H9 (cell line): ENCODE measurements around the gene RSF1. TPM values are rescaled to one million over a fixed set of nuclear protein-coding genes. Genes with fewer than 3 reads are reported as not detected.

Source experiments
- DNase-seq: peaks from one replicate; pipeline ENCODE4 v3.0.0-alpha.2; 2017
- H2AFZ ChIP-seq: one replicate; pipeline ENCODE4 v1.6.1; 2013; ENCODE audit warnings: mild to moderate bottlenecking, low read length, control low read depth, moderate library complexity
- H2AK5ac ChIP-seq: 2 replicates; pipeline ENCODE4 v1.6.1; 2013; ENCODE audit warnings: low read length, control low read depth, mixed read lengths; ENCODE audit not compliant: insufficient read length
- H2BK120ac ChIP-seq: one replicate; pipeline ENCODE4 v1.6.1; 2013; ENCODE audit warnings: low read depth, mild to moderate bottlenecking, low read length, control low read depth, inconsistent platforms; ENCODE audit not compliant: poor library complexity, severe bottlenecking
- H2BK12ac ChIP-seq: 2 replicates; pipeline ENCODE4 v1.6.1; 2013; ENCODE audit warnings: low read length, control low read depth, mixed read lengths, low read depth; ENCODE audit not compliant: insufficient read length
- H2BK15ac ChIP-seq: 2 replicates; pipeline ENCODE4 v1.6.1; 2013; ENCODE audit warnings: low read depth, low read length, control low read depth
- H2BK20ac ChIP-seq: one replicate; pipeline ENCODE4 v1.6.1; 2013; ENCODE audit warnings: low read depth, mild to moderate bottlenecking, low read length, control low read depth, inconsistent platforms; ENCODE audit not compliant: poor library complexity, severe bottlenecking
- H2BK5ac ChIP-seq: 2 replicates; pipeline ENCODE4 v1.6.1; 2013; ENCODE audit warnings: low read length, control low read depth, mixed read lengths; ENCODE audit not compliant: insufficient read length
- H3K14ac ChIP-seq: 2 replicates; pipeline ENCODE4 v1.6.1; 2013; ENCODE audit warnings: low read length, control low read depth; ENCODE audit not compliant: insufficient read depth
- H3K18ac ChIP-seq: 2 replicates; pipeline ENCODE4 v1.6.1; 2013; ENCODE audit warnings: low read depth, mild to moderate bottlenecking, mixed read lengths, low read length, control low read depth; ENCODE audit not compliant: insufficient read length
- H3K23ac ChIP-seq: 2 replicates; pipeline ENCODE4 v1.6.1; 2013; ENCODE audit warnings: low read length, control low read depth, mixed read lengths, low read depth; ENCODE audit not compliant: insufficient read length
- H3K23me2 ChIP-seq: 2 replicates; pipeline ENCODE4 v1.6.1; 2013; ENCODE audit warnings: low read depth, mild to moderate bottlenecking, mixed read lengths, low read length, control low read depth; ENCODE audit not compliant: insufficient read length, poor library complexity, severe bottlenecking
- H3K27ac ChIP-seq: 2 replicates; pipeline ENCODE4 v1.5.1; 2013; ENCODE audit warnings: low read length, control low read depth, mixed read lengths, low read depth; ENCODE audit not compliant: insufficient read length
- H3K27me3 ChIP-seq: 2 replicates; pipeline ENCODE4 v1.6.1; 2013; ENCODE audit warnings: low read length, control low read depth, inconsistent platforms; ENCODE audit not compliant: insufficient read depth
- H3K4ac ChIP-seq: 2 replicates; pipeline ENCODE4 v1.6.1; 2013; ENCODE audit warnings: low read depth, mild to moderate bottlenecking, control low read depth, inconsistent platforms, low read length, moderate library complexity
- H3K4me1 ChIP-seq: 2 replicates; pipeline ENCODE4 v1.6.1; 2013; ENCODE audit warnings: low read length, control low read depth, inconsistent platforms; ENCODE audit not compliant: insufficient read depth
- H3K4me2 ChIP-seq: 2 replicates; pipeline ENCODE4 v1.6.1; 2013; ENCODE audit warnings: low read length, control low read depth, mixed read lengths; ENCODE audit not compliant: insufficient read length, insufficient read depth
- H3K56ac ChIP-seq: 2 replicates; pipeline ENCODE4 v1.6.1; 2013; ENCODE audit warnings: low read depth, mild to moderate bottlenecking, mixed read lengths, low read length, control low read depth; ENCODE audit not compliant: insufficient read length
- H3K79me1 ChIP-seq: 2 replicates; pipeline ENCODE4 v1.6.1; 2013; ENCODE audit warnings: low read depth, mild to moderate bottlenecking, moderate library complexity, low read length, control low read depth, inconsistent platforms; ENCODE audit not compliant: insufficient read depth, poor library complexity, severe bottlenecking
- H3K79me2 ChIP-seq: 2 replicates; pipeline ENCODE4 v1.6.1; 2013; ENCODE audit warnings: low read length, control low read depth, inconsistent platforms; ENCODE audit not compliant: insufficient read depth
- H3K9ac ChIP-seq: 2 replicates; pipeline ENCODE4 v1.6.1; 2013; ENCODE audit warnings: low read length, control low read depth, mixed read lengths; ENCODE audit not compliant: insufficient read length; ENCODE audit errors: extremely low read depth
- H3K9me3 ChIP-seq: one replicate; pipeline ENCODE4 v1.6.1; 2013; ENCODE audit warnings: low read depth, low read length, inconsistent platforms; ENCODE audit not compliant: control insufficient read depth
- H3T11ph ChIP-seq: one replicate; pipeline ENCODE4 v1.6.1; 2013; ENCODE audit warnings: mild to moderate bottlenecking, low read length, control low read depth, inconsistent platforms
- H4K20me1 ChIP-seq: one replicate; pipeline ENCODE4 v1.6.1; 2013; ENCODE audit not compliant: control insufficient read depth, insufficient read length, insufficient read depth
- H4K5ac ChIP-seq: 2 replicates; pipeline ENCODE4 v1.6.1; 2013; ENCODE audit warnings: low read depth, mild to moderate bottlenecking, mixed read lengths, low read length, control low read depth; ENCODE audit not compliant: insufficient read length
- H4K8ac ChIP-seq: replicated peaks from 2 replicates; pipeline ENCODE4 v1.6.1; 2013; ENCODE audit warnings: low read length, control low read depth, mixed read lengths, low read depth; ENCODE audit not compliant: insufficient read length
- H4K91ac ChIP-seq: 2 replicates; pipeline ENCODE4 v1.6.1; 2013; ENCODE audit warnings: low read depth, mild to moderate bottlenecking, moderate library complexity, mixed read lengths, low read length, control low read depth; ENCODE audit not compliant: insufficient read length
- H3K27ac Mint-ChIP-seq, 3 experiments: 2 replicates in 2 of 3; 3 replicates in 1 of 3; pipeline ENCODE4 v1.8.0; 2020 to 2021; ENCODE audit warnings: mixed read lengths in 3 of 3, mild to moderate bottlenecking in 1 of 3, moderate library complexity in 1 of 3
- H3K27me3 Mint-ChIP-seq: 2 replicates; pipeline ENCODE4 v1.8.0; 2021; ENCODE audit warnings: low read depth, mild to moderate bottlenecking, moderate library complexity, mixed read lengths
- H3K36me3 Mint-ChIP-seq, 3 experiments: 2 replicates in 2 of 3; 3 replicates in 1 of 3; pipeline ENCODE4 v1.8.0; 2020 to 2021; ENCODE audit warnings: low read depth in 3 of 3, mixed read lengths in 3 of 3; ENCODE audit not compliant: insufficient read depth in 1 of 3
- H3K4me1 Mint-ChIP-seq, 2 experiments: 2 replicates each; pipeline ENCODE4 v1.8.0; 2020; ENCODE audit warnings: mixed read lengths in 2 of 2
- H3K4me3 Mint-ChIP-seq, 2 experiments: 2 replicates in 1 of 2; 3 replicates in 1 of 2; pipeline ENCODE4 v1.8.0; 2020 to 2021; ENCODE audit warnings: mild to moderate bottlenecking in 2 of 2, mixed read lengths in 2 of 2, moderate library complexity in 1 of 2
- H3K9me3 Mint-ChIP-seq, 2 experiments: 2 replicates in 1 of 2; 3 replicates in 1 of 2; pipeline ENCODE4 v1.8.0; 2020; ENCODE audit warnings: mild to moderate bottlenecking in 2 of 2, mixed read lengths in 2 of 2, moderate library complexity in 1 of 2
- WGBS: extraction: QIAGEN DNeasy Blood & Tissue Kit; methylation state at CpG from one replicate; pipeline ENCODE4 v1.1.7; 2013; ENCODE audit warnings: missing lambda C conversion rate, low lambda C conversion rate, mixed read lengths; ENCODE audit not compliant: insufficient read length; ENCODE audit errors: extremely low coverage; 5-methylcytosine and 5-hydroxymethylcytosine counted together
- total RNA-seq: library from RNA; stranded (reverse); gene quantifications from 2 replicates; pipeline ENCODE4 v1.2.1, GENCODE V29; 2021
- TF ChIP-seq, protein P1 (sequence below): fragments of 200-600 bp; sonication (generic); conservative IDR thresholded peaks from 3 replicates; pipeline ENCODE4 v1.8.0; 2021; ENCODE audit warnings: antibody characterized with exemption, mild to moderate bottlenecking

The RSF1 gene
- total RNA-seq, 1 experiment from 2014 or later = 82.6 TPM

DNA sequence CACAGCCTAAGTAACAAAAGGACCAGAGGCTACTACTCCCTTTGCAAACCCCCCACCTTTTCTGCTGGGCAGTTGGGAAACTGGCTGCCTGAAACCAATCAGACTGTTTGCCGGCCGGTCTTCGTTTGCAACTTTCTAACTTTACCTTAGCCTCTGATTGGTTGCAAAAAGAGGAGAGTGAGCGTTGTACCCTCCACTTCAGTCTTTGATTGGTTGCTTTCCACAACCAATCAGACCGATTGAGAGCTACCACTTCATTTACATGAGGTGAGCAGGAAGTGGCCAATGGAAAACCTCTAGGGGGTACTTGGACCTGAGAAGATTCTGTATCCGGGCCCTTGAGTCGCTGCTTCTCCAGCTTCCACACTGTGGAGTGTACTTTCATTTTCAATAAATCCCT, 164.2 kb downstream of the RSF1 start:
- no peak overlapping the region for H2BK120ac ChIP-seq
- H3K18ac ChIP-seq = no peak overlapping the region
- no peak overlapping the region for H2BK12ac ChIP-seq
- H3K23ac ChIP-seq = no peak overlapping the region
- no peak overlapping the region for H3K4me2 ChIP-seq
- H3K23me2 ChIP-seq = no peaks in the 10 kb centered on the region
- H3K27ac Mint-ChIP-seq = no peak overlapping the region
- no peak overlapping the region for H3K56ac ChIP-seq
- H2AFZ ChIP-seq = no peak overlapping the region
- H3K9me3 ChIP-seq = no peaks in the 10 kb centered on the region
- TF ChIP-seq, protein P1, sequence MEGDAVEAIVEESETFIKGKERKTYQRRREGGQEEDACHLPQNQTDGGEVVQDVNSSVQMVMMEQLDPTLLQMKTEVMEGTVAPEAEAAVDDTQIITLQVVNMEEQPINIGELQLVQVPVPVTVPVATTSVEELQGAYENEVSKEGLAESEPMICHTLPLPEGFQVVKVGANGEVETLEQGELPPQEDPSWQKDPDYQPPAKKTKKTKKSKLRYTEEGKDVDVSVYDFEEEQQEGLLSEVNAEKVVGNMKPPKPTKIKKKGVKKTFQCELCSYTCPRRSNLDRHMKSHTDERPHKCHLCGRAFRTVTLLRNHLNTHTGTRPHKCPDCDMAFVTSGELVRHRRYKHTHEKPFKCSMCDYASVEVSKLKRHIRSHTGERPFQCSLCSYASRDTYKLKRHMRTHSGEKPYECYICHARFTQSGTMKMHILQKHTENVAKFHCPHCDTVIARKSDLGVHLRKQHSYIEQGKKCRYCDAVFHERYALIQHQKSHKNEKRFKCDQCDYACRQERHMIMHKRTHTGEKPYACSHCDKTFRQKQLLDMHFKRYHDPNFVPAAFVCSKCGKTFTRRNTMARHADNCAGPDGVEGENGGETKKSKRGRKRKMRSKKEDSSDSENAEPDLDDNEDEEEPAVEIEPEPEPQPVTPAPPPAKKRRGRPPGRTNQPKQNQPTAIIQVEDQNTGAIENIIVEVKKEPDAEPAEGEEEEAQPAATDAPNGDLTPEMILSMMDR = no peak
- H3K36me3 Mint-ChIP-seq = no peaks in the 10 kb centered on the region
- no peak overlapping the region for H4K8ac ChIP-seq
- no peaks in the 10 kb centered on the region for H3K27me3 Mint-ChIP-seq
- no peak overlapping the region for H2BK5ac ChIP-seq
- H3K79me1 ChIP-seq = no peaks in the 10 kb centered on the region
- no peak overlapping the region for H2BK15ac ChIP-seq
- no peak overlapping the region for H3K14ac ChIP-seq
- WGBS = no CpG with 5 or more reads among the region's 7 CpGs
- no peaks in the 10 kb centered on the region for H3K79me2 ChIP-seq
- H4K91ac ChIP-seq = no peak overlapping the region
- H4K20me1 ChIP-seq = no peaks in the 10 kb centered on the region
- H2BK20ac ChIP-seq = no peak overlapping the region
- no peak overlapping the region for H4K5ac ChIP-seq
- H3K9ac ChIP-seq = no peak overlapping the region
- peak; percentile 31 for DNase-seq
- H3K4me3 Mint-ChIP-seq = no peak overlapping the region
- H3K4ac ChIP-seq = no peak overlapping the region
- H3K4me1 Mint-ChIP-seq = no peaks in the 10 kb centered on the region
- H3T11ph ChIP-seq = no peak overlapping the region
- 0 out of 5 replicates have a peak, but pooled peaks cover 0 to 2% of the 10 kb centered on the region in 2 experiments for H3K9me3 Mint-ChIP-seq
- H3K27ac ChIP-seq = no peak overlapping the region
- no peak overlapping the region for H2AK5ac ChIP-seq
- no peaks in the 10 kb centered on the region for H3K4me1 ChIP-seq
- no peaks in the 10 kb centered on the region for H3K27me3 ChIP-seq
